NCI-H774 (cell line): ENCODE measurements around the gene CCDC126.
"Not testable (repeated sequence)": the region's sequence is repeated elsewhere in the genome, so short reads cannot be mapped to it uniquely, and the experiment has no call there.

ENCODE experiments used
- DNase-seq: peaks from one replicate; lab custom pipeline; 2025; lab: John Stamatoyannopoulos, UW

The CCDC126 gene

GRCh38 chr7:23628370-23628769 is 31.2 kb downstream of the CCDC126 start:
- DNase-seq = no peak

- no peak for DNase-seq
These were observed 36.2 kb downstream of the CCDC126 start for GRCh38 chr7:23633417-23633816.

- DNase-seq = no peak
These were observed 48.6 kb downstream of the CCDC126 start for GRCh38 chr7:23645822-23646221.

- DNase-seq = no peak
These were observed 56.8 kb downstream of the CCDC126 start for GRCh38 chr7:23653942-23654341.

GRCh38 chr7:23654508-23654907 is 57.3 kb downstream of the CCDC126 start:
- DNase-seq = no peak

- DNase-seq = no peak
These were observed 58.3 kb downstream of the CCDC126 start for GRCh38 chr7:23655433-23655832.

GRCh38 chr7:23658831-23659427 is 61.7 kb downstream of the CCDC126 start:
- DNase-seq = no peak

- DNase-seq = no peak
These were observed 64.2 kb downstream of the CCDC126 start for GRCh38 chr7:23661385-23661784.

GRCh38 chr7:23662124-23662983 is 65.2 kb downstream of the CCDC126 start:
- DNase-seq = no peak

- no peak for DNase-seq
These were observed 65.8 kb downstream of the CCDC126 start for GRCh38 chr7:23662984-23663313.

- no peak for DNase-seq
These were observed 66.9 kb downstream of the CCDC126 start for GRCh38 chr7:23664122-23664521.

- DNase-seq = no peak
These were observed 74.9 kb downstream of the CCDC126 start for GRCh38 chr7:23672033-23672432.

GRCh38 chr7:23679898-23680413 is 82.8 kb downstream of the CCDC126 start, which contains the start of gene FAM221A:
Gene FAM221A, plus strand, starts transcription at chr7:23680199. Its CDS starts 20 bp downstream, at chr7:23680219.
- peak; percentile 87 for DNase-seq

- peak; percentile 69 for DNase-seq
These were observed 83.5 kb downstream of the CCDC126 start for GRCh38 chr7:23680414-23681405.

GRCh38 chr7:23684041-23684440 is 86.9 kb downstream of the CCDC126 start:
- DNase-seq = not testable (repeated sequence)

GRCh38 chr7:23685731-23686130 is 88.5 kb downstream of the CCDC126 start:
- no peak for DNase-seq

GRCh38 chr7:23687011-23687410 is 89.8 kb downstream of the CCDC126 start:
- DNase-seq = no peak

- DNase-seq = no peak
These were observed 92.0 kb downstream of the CCDC126 start for GRCh38 chr7:23689165-23689564.

GRCh38 chr7:23691320-23691719 is 94.1 kb downstream of the CCDC126 start:
- DNase-seq = no peak

GRCh38 chr7:23693224-23693623 is 96.0 kb downstream of the CCDC126 start:
- no peak for DNase-seq
